Karpas-422 (cell line): ENCODE measurements around the gene TDRKH. TPM values are rescaled to one million over a fixed set of nuclear protein-coding genes. Genes with fewer than 3 reads are reported as not detected.

Experiments
- DNase-seq: peaks from one replicate; pipeline ENCODE4 v3.0.0-alpha.2; 2015
- H2AFZ ChIP-seq: fragments of 200-600 bp; sonication (generic); 2 replicates; pipeline ENCODE4 v1.6.1; 2014; ENCODE audit warnings: antibody characterized with exemption, low read length, mixed read lengths
- H3K27ac ChIP-seq: fragments of 200-600 bp; sonication (generic); 2 replicates; pipeline ENCODE4 v1.5.1; 2014; ENCODE audit warnings: mild to moderate bottlenecking, low read length, moderate library complexity
- H3K27me3 ChIP-seq: fragments of 200-600 bp; sonication (generic); 2 replicates; pipeline ENCODE4 v1.6.1; 2014; ENCODE audit warnings: low read length, mixed read lengths
- H3K36me3 ChIP-seq: fragments of 200-600 bp; sonication (generic); 2 replicates; pipeline ENCODE4 v1.6.1; 2014; ENCODE audit warnings: low read length, mixed read lengths; ENCODE audit not compliant: insufficient read depth
- H3K4me1 ChIP-seq: fragments of 200-600 bp; sonication (generic); 2 replicates; pipeline ENCODE4 v1.6.1; 2014; ENCODE audit warnings: mild to moderate bottlenecking, low read length, mixed read lengths
- H3K4me2 ChIP-seq: fragments of 200-600 bp; sonication (generic); 2 replicates; pipeline ENCODE4 v1.6.1; 2014; ENCODE audit warnings: low read length, low read depth, mild to moderate bottlenecking; ENCODE audit not compliant: poor library complexity, severe bottlenecking
- H3K4me3 ChIP-seq: fragments of 200-600 bp; sonication (generic); 2 replicates; pipeline ENCODE4 v1.5.1; 2014; ENCODE audit warnings: mild to moderate bottlenecking, antibody characterized with exemption, low read length, mixed read lengths
- H3K79me2 ChIP-seq: fragments of 200-600 bp; sonication (generic); 2 replicates; pipeline ENCODE4 v1.6.1; 2014; ENCODE audit warnings: mild to moderate bottlenecking, low read length, mixed read lengths
- H3K9ac ChIP-seq: fragments of 200-600 bp; sonication (generic); 2 replicates; pipeline ENCODE4 v1.6.0; 2014; ENCODE audit warnings: low read length
- H3K9me2 ChIP-seq: fragments of 200-600 bp; sonication (generic), shearing (Covaris generic); replicated peaks from 2 replicates; pipeline ENCODE4 v1.6.0; 2014; ENCODE audit warnings: mild to moderate bottlenecking, low read length, moderate library complexity; ENCODE audit not compliant: insufficient read depth
- H3K9me3 ChIP-seq: fragments of 300-700, 200-600 bp; sonication (generic); 2 replicates; pipeline ENCODE4 v1.6.1; 2014; ENCODE audit warnings: low read length, mixed read lengths
- H4K20me1 ChIP-seq: fragments of 200-600 bp; sonication (generic); 2 replicates; pipeline ENCODE4 v1.6.1; 2014; ENCODE audit warnings: mild to moderate bottlenecking, antibody characterized with exemption, low read length, low read depth; ENCODE audit not compliant: insufficient read depth
- total RNA-seq: library from RNA; depleted of rRNA; stranded (reverse); fragments of >200 nt; shearing (Covaris generic); gene quantifications from 2 replicates; pipeline ENCODE4 v1.2.3, GENCODE V29; 2014; ENCODE audit warnings: low replicate concordance

Gene TDRKH
- total RNA-seq, 1 experiment from 2014 or later: 5.9 TPM

- Histone ChIP-seq H3K27me3 (no peaks in the 10 kb centered on the region), H4K20me1 (no peaks in the 10 kb centered on the region), H3K4me1 (no peaks in the 10 kb centered on the region), H3K9me3 (no peaks in the 10 kb centered on the region), H3K79me2 (no peaks in the 10 kb centered on the region), H2AFZ (no peak overlapping the region), H3K9me2 (no peaks in the 10 kb centered on the region), H3K4me2 (no peak overlapping the region), H3K9ac (no peak overlapping the region), H3K4me3 (no peak overlapping the region), H3K36me3 (no peaks in the 10 kb centered on the region), H3K27ac (no peak overlapping the region)
- DNase-seq: no peak
Observed at GRCh38 chr1:151817353-151817730, 27.0 kb upstream of the TDRKH start.

GRCh38 chr1:151816548-151817352, 26.4 kb upstream of the TDRKH start:
- Histone ChIP-seq H3K36me3 (no peaks in the 10 kb centered on the region), H3K27ac (no peak overlapping the region), H3K27me3 (no peaks in the 10 kb centered on the region), H4K20me1 (no peaks in the 10 kb centered on the region), H3K4me3 (no peak overlapping the region), H3K9me3 (no peaks in the 10 kb centered on the region), H2AFZ (no peak overlapping the region), H3K9ac (no peak overlapping the region), H3K9me2 (no peaks in the 10 kb centered on the region), H3K4me1 (no peaks in the 10 kb centered on the region), H3K4me2 (no peak overlapping the region), H3K79me2 (no peaks in the 10 kb centered on the region)
- DNase-seq: no peak

GRCh38 chr1:151815716-151816327, 25.5 kb upstream of the TDRKH start:
- Histone ChIP-seq H3K9me3 (no peaks in the 10 kb centered on the region), H3K79me2 (no peaks in the 10 kb centered on the region), H3K9ac (no peak overlapping the region), H2AFZ (no peak overlapping the region), H4K20me1 (no peaks in the 10 kb centered on the region), H3K27me3 (no peaks in the 10 kb centered on the region), H3K4me3 (no peak overlapping the region), H3K9me2 (no peaks in the 10 kb centered on the region), H3K27ac (no peak overlapping the region), H3K4me1 (no peaks in the 10 kb centered on the region), H3K36me3 (no peaks in the 10 kb centered on the region), H3K4me2 (no peak overlapping the region)
- no peak for DNase-seq

GRCh38 chr1:151814971-151815545, 24.8 kb upstream of the TDRKH start:
- no peaks in the 10 kb centered on the region for H3K4me1 ChIP-seq
- no peak overlapping the region for H2AFZ ChIP-seq
- H3K9me2 ChIP-seq: no peaks in the 10 kb centered on the region
- no peaks in the 10 kb centered on the region for H3K36me3 ChIP-seq
- no peaks in the 10 kb centered on the region for H3K27me3 ChIP-seq
- no peak overlapping the region for H3K9ac ChIP-seq
- no peak for DNase-seq
- no peaks in the 10 kb centered on the region for H3K9me3 ChIP-seq
- no peak overlapping the region for H3K27ac ChIP-seq
- no peak overlapping the region for H3K4me2 ChIP-seq
- no peaks in the 10 kb centered on the region for H3K79me2 ChIP-seq
- H4K20me1 ChIP-seq: no peaks in the 10 kb centered on the region
- H3K4me3 ChIP-seq: no peak overlapping the region

GRCh38 chr1:151814426-151814825, 24.1 kb upstream of the TDRKH start:
- H3K27me3 ChIP-seq: no peaks in the 10 kb centered on the region
- no peaks in the 10 kb centered on the region for H3K9me2 ChIP-seq
- no peak for DNase-seq
- no peaks in the 10 kb centered on the region for H3K36me3 ChIP-seq
- no peak overlapping the region for H3K9ac ChIP-seq
- H3K4me3 ChIP-seq: no peak overlapping the region
- no peak overlapping the region for H3K4me2 ChIP-seq
- H3K79me2 ChIP-seq: no peaks in the 10 kb centered on the region
- H3K9me3 ChIP-seq: no peaks in the 10 kb centered on the region
- no peak overlapping the region for H2AFZ ChIP-seq
- H3K27ac ChIP-seq: no peak overlapping the region
- H3K4me1 ChIP-seq: no peaks in the 10 kb centered on the region
- H4K20me1 ChIP-seq: no peaks in the 10 kb centered on the region

- no peaks in the 10 kb centered on the region for H4K20me1 ChIP-seq
- no peak overlapping the region for H2AFZ ChIP-seq
- no peaks in the 10 kb centered on the region for H3K36me3 ChIP-seq
- H3K9ac ChIP-seq: no peak overlapping the region
- H3K4me2 ChIP-seq: no peak overlapping the region
- H3K9me2 ChIP-seq: no peaks in the 10 kb centered on the region
- H3K9me3 ChIP-seq: no peaks in the 10 kb centered on the region
- no peaks in the 10 kb centered on the region for H3K4me1 ChIP-seq
- H3K4me3 ChIP-seq: no peak overlapping the region
- no peaks in the 10 kb centered on the region for H3K79me2 ChIP-seq
- no peak for DNase-seq
- no peaks in the 10 kb centered on the region for H3K27me3 ChIP-seq
- no peak overlapping the region for H3K27ac ChIP-seq
Observed at GRCh38 chr1:151813271-151813977, 23.1 kb upstream of the TDRKH start.

- Histone ChIP-seq H3K9ac (no peak overlapping the region), H3K9me3 (no peaks in the 10 kb centered on the region), H3K36me3 (no peaks in the 10 kb centered on the region), H3K4me1 (no peaks in the 10 kb centered on the region), H3K4me2 (no peak overlapping the region), H2AFZ (no peak overlapping the region), H4K20me1 (no peaks in the 10 kb centered on the region), H3K4me3 (no peak overlapping the region), H3K79me2 (no peaks in the 10 kb centered on the region), H3K27ac (no peak overlapping the region), H3K27me3 (no peaks in the 10 kb centered on the region), H3K9me2 (no peaks in the 10 kb centered on the region)
- no peak for DNase-seq
Observed at GRCh38 chr1:151811181-151811580, 20.9 kb upstream of the TDRKH start.

- H2AFZ ChIP-seq: no peak overlapping the region
- H3K36me3 ChIP-seq: no peaks in the 10 kb centered on the region
- no peaks in the 10 kb centered on the region for H3K27me3 ChIP-seq
- H3K9me3 ChIP-seq: no peaks in the 10 kb centered on the region
- H3K9me2 ChIP-seq: no peaks in the 10 kb centered on the region
- no peaks in the 10 kb centered on the region for H4K20me1 ChIP-seq
- no peaks in the 10 kb centered on the region for H3K79me2 ChIP-seq
- H3K4me1 ChIP-seq: peaks cover 5% of the 10 kb centered on the region
- no peak for DNase-seq
- no peak overlapping the region for H3K9ac ChIP-seq
- H3K4me2 ChIP-seq: no peak overlapping the region
- no peak overlapping the region for H3K27ac ChIP-seq
- H3K4me3 ChIP-seq: no peak overlapping the region
Observed at GRCh38 chr1:151809985-151810556, 19.8 kb upstream of the TDRKH start.
